Stimulated activated naive CD8-positive, alpha-beta T cell treated with anti-CD3 and anti-CD28 coated beads, Interleukin-15, Interleukin-2, amounts not matched to agents 100 ng/mL and 50 ng/mL, for 24 hours (primary cell): ENCODE data around the gene SPDYC.
"Not testable (repeated sequence)": the region's sequence is repeated elsewhere in the genome, so short reads cannot be mapped to it uniquely, and the experiment has no call there.

Experiments used
- H3K27ac Mint-ChIP-seq: one replicate; pipeline ENCODE4 v1.8.0; 2021; ENCODE audit warnings: mild to moderate bottlenecking, mixed read lengths
- H3K27me3 Mint-ChIP-seq: one replicate; pipeline ENCODE4 v1.8.0; 2021; ENCODE audit warnings: mixed read lengths
- H3K36me3 Mint-ChIP-seq: one replicate; pipeline ENCODE4 v1.8.0; 2021; ENCODE audit warnings: low read depth, mixed read lengths
- H3K4me1 Mint-ChIP-seq: one replicate; pipeline ENCODE4 v1.8.0; 2021; ENCODE audit warnings: low read depth, mixed read lengths
- H3K4me3 Mint-ChIP-seq: one replicate; pipeline ENCODE4 v1.8.0; 2021; ENCODE audit warnings: mild to moderate bottlenecking, mixed read lengths
- H3K9me3 Mint-ChIP-seq: one replicate; pipeline ENCODE4 v1.8.0; 2021; ENCODE audit warnings: mixed read lengths

SPDYC gene

DNA sequence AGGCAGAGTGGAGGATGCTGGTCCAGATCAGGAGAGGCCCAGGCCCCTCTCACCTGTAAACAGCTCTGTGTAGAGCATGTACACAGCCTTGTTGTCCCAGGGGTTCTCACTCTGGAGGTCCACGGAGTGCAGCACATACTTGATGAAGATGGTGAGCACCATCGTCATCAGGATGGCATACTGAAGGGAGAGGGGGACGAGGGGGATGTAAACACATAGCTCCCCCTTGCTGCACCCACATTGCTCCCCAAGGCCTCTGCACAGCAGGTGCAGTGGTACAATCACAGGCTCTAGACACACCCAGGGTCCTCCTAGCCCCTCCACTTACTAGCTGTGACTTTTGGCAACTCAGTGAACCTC lies 38.6 kb upstream of the SPDYC start:
- Mint-ChIP-seq H3K27me3 (no peaks in the 10 kb centered on the region), H3K36me3 (peaks cover 19% of the 10 kb centered on the region), H3K4me1 (peaks cover 49% of the 10 kb centered on the region), H3K27ac (no peak overlapping the region), H3K4me3 (no peak overlapping the region), H3K9me3 (no peaks in the 10 kb centered on the region)

DNA sequence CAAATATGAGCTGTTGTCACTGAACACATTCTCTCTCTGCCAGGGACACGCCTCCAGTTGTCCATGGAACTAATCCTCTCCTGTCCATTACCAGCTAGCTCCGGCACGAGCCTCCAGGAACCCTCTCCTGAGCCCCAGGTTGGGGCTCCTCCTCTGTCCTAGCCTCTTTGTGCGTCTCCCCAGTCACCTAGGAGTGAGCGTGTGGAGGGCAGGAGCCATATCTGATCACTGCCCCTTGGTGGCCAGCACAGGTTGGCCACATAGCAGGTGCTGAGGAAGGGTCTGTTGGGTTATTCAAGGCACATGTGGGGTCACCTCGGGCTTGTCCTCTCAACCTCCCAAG lies 38.2 kb upstream of the SPDYC start:
- no peak overlapping the region for H3K27ac Mint-ChIP-seq
- no peak overlapping the region for H3K4me3 Mint-ChIP-seq
- H3K27me3 Mint-ChIP-seq, result no peaks in the 10 kb centered on the region
- H3K9me3 Mint-ChIP-seq, result no peaks in the 10 kb centered on the region
- peaks cover 53% of the 10 kb centered on the region for H3K4me1 Mint-ChIP-seq
- H3K36me3 Mint-ChIP-seq, result peaks cover 14% of the 10 kb centered on the region

DNA sequence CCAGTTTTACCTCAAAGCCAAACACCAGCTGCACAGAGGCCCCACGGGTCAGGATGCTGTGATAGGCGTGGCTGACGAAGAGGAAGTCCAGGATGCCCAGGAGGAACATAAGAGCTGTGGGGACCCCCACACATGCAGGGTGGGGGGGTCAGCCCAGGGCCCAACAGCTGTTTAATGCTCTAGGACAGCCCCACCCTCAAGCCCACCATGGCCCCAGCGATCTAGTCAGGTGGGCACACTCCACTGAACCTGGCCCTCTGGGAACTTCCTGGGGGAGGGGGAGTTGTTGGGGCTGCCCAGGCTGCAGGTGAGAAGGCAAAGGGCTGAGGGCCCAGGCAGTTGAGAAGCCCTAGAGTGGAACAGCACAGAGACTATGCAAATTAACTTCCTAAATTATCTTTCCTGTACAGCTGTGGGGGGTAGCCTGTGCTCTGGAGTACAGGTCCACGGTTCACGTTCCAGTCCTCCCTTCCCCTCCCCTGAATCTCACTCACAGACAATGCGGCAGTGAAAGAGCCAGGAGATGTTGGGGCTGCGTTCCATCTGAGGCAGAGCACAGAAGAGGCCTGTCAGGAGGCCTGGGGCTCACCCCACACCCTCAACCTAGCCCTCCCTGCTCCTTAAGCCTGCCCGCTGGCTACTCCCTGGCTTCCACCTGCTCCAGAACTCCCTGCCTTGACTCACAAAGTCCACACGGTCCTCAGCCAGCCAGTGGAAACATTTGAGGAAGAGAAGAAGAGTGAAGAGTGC lies 37.6 kb upstream of the SPDYC start:
- Mint-ChIP-seq H3K4me1 (peaks cover 54% of the 10 kb centered on the region), H3K36me3 (peaks cover 9% of the 10 kb centered on the region), H3K27me3 (no peaks in the 10 kb centered on the region), H3K27ac (peak overlapping the region; percentile 100), H3K9me3 (no peaks in the 10 kb centered on the region), H3K4me3 (peak overlapping the region; percentile 99)

DNA sequence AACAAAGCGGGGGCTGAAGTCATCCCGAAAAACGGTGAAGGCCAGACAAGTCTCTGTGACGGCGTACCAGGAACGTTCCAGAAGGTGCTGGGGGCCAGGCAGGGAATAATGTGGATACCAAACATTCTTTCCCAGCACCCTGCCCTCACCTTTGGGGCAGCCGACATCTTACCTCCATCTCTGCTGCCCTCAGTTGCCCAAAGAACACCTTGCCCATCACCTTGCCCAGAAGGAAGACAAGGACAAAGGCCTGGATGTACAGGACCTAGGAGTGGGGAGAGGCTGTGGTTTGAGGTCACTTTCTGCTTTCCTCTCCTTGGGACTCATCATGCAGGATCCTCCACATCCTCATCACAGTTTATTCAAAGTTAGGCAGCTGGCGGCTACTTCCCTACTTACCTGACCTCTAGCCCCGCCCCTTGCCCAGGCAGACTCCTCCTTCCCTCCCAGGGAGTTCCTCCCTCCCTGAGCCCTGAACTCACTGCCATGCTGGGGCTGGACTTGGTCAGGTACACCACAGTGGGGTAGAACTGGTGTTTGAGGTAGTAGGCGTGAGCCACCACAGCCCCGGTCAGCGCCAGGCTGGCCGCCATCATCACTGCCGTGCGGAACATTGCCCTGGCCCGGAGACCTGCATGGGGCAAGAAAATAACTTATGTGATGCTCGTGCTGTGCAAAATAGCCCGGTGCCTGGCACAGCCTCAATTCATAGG lies 36.9 kb upstream of the SPDYC start:
- H3K9me3 Mint-ChIP-seq, result no peaks in the 10 kb centered on the region
- no peaks in the 10 kb centered on the region for H3K27me3 Mint-ChIP-seq
- H3K4me3 Mint-ChIP-seq, result peak overlapping the region; percentile 99
- H3K27ac Mint-ChIP-seq, result peak overlapping the region; percentile 100
- H3K4me1 Mint-ChIP-seq, result peaks cover 54% of the 10 kb centered on the region
- H3K36me3 Mint-ChIP-seq, result peaks cover 7% of the 10 kb centered on the region

DNA sequence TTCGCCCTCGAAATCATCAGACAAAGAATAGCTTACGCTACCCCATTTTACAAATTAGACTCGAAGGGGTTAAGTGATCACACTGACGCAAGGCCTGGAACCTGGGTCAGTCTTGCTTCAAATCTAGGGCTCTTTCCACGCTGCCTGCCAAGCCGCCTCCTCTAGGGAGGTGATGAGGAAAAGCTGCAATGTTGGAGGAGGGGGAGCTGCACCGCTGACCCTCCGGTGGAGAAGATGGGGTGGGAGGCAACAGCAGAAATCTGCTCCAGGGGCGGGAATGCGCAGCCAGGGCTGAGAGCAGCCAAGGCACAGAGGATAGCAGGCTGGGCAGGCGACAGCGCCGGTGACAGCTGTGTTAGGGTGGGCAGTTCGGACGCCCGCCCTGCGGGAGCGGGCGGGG lies 36.3 kb upstream of the SPDYC start:
- Mint-ChIP-seq H3K9me3 (no peaks in the 10 kb centered on the region), H3K27ac (peak overlapping the region; percentile 100), H3K27me3 (no peaks in the 10 kb centered on the region), H3K36me3 (peaks cover 7% of the 10 kb centered on the region), H3K4me1 (peaks cover 54% of the 10 kb centered on the region), H3K4me3 (peak overlapping the region; percentile 99)

DNA sequence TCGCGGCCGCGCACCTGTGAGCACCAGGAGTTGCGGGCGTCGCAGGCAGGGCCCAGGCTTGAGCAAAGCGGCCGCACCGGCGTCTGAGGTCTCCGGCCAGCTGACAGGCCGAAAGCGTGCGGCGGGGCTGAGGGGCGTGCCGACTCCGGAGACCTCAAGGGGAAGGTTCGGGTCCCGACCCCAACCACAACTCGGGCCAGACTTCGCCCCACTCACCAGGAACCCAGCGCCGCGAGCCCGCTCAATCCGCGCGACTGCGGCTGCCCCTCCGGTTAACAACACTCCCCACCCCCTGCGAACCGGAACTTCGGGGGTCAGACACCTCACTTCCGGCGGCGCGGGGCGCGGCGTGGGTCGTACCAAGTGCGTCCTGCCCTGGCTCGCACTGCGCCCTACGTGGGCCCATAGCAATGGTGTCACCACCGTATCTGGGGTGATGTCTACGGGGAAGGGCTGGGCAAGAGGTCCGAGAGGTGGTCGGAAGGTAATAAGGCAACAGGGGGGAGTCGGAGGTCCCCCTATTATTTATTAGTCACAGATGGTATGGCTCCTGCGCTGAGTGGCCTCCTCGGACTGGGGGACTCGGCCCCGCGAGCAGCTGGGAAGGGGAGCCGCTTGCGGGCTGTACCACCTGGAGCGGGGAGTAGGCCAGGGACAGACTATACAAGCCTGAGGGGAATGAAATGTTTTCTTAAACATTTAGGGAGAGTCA lies 35.6 kb upstream of the SPDYC start, which contains the start of gene SYVN1:
TSS of gene SYVN1 (minus strand) at position 280 of the 712 bp plus-strand sequence. CDS start 918 bp downstream, outside the sequence.
- H3K9me3 Mint-ChIP-seq, result no peaks in the 10 kb centered on the region
- H3K4me3 Mint-ChIP-seq, result peak within 1 kb of the TSS; percentile 99
- H3K4me1 Mint-ChIP-seq, result peaks cover 54% of the 10 kb centered on the region
- peaks cover 7% of the 10 kb centered on the region for H3K36me3 Mint-ChIP-seq
- H3K27ac Mint-ChIP-seq, result peak within 1 kb of the TSS; percentile 100
- no peaks in the 10 kb centered on the region for H3K27me3 Mint-ChIP-seq

DNA sequence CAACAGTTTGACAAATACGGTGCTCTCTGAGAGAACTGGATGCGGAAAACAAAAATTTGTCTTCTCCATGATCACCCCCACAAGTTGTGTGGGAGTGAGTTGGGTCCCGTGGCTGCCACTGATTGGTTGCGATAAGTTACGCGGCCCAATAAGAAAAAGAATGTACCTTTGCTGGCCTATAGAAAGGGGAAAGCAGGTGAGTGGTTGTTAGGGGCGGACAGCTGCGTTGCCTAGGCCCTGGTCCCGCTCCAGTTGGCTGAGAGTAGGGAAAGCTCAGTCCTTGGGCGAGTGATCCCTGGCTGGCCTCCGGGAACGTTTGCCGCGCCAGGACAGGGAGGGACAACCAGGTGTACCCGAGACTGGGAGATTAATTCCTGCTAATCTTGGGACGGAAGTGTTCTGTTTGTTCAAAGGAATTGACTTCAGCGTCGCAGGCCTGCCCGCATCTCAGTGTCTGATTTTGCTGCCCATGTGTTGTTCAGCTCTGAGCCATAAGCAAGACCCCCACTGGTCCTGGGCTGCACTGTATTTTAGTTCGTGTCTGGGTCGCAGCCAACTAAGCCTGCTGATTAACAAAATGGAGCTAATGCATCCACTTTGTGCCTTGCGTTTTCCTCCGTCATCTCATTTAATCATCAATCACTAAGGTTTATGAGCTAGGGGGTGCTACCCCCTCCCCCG lies 34.9 kb upstream of the SPDYC start:
- no peaks in the 10 kb centered on the region for H3K27me3 Mint-ChIP-seq
- H3K9me3 Mint-ChIP-seq, result no peaks in the 10 kb centered on the region
- peak overlapping the region; percentile 100 for H3K27ac Mint-ChIP-seq
- H3K4me3 Mint-ChIP-seq, result peak overlapping the region; percentile 99
- H3K4me1 Mint-ChIP-seq, result peaks cover 54% of the 10 kb centered on the region
- H3K36me3 Mint-ChIP-seq, result peaks cover 7% of the 10 kb centered on the region

DNA sequence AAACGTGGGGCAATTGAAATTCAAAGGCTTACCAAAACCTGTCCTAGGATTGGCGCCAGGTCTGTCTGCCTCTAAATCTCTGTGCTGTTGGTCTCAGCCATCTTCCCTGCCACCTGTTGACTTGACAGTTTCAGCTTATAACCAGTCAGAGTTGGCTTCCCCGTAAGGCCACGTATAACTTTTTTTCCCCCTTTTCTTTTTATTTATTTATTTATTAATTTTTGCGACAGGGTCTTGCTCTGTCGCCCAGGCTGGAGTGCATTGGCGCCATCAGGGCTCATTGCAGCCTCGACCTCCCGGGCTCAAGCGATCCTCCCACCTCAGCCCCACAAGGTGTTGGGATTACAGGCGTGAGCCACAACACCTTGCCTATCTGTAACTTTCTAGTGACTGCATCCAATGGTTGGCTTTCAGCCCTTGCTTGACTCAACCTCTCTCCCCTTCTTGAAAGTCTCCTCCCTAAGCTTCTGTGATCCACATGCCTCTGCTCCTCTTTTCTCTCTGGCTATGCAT lies 34.3 kb upstream of the SPDYC start:
- Mint-ChIP-seq H3K4me3 (peak overlapping the region; percentile 99), H3K27me3 (no peaks in the 10 kb centered on the region), H3K4me1 (peaks cover 50% of the 10 kb centered on the region), H3K27ac (peak overlapping the region; percentile 100), H3K9me3 (no peaks in the 10 kb centered on the region), H3K36me3 (peaks cover 7% of the 10 kb centered on the region)

DNA sequence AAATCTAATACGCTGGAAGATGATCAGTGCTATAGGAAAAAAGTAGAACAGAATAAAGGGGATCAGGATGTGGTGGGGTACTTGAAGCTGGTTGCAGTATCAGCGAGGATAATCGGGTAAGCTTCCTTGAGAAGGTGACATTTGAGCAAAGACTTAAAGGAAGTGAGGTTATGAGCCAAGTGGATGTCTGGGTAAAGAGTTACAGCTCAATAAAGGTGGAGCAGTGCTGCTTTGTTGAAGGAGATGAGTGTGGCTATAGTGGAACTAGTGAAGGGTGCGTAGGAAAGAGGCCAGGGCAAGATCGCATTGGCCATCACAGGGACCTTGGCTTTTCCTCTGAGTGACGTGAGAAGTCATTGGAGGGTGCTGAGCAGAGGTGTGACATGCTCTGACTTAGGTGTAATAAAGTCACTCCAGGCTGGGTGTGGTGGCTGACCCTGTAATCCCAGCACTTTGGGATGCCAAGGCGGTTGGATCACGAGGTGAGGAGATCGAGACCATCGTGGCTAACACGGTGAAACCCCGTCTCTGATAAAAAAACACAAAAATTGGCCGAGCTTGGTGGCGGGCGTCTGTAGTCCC lies 33.4 kb upstream of the SPDYC start:
- Mint-ChIP-seq H3K4me1 (peaks cover 46% of the 10 kb centered on the region), H3K4me3 (peak overlapping the region; percentile 99)

DNA sequence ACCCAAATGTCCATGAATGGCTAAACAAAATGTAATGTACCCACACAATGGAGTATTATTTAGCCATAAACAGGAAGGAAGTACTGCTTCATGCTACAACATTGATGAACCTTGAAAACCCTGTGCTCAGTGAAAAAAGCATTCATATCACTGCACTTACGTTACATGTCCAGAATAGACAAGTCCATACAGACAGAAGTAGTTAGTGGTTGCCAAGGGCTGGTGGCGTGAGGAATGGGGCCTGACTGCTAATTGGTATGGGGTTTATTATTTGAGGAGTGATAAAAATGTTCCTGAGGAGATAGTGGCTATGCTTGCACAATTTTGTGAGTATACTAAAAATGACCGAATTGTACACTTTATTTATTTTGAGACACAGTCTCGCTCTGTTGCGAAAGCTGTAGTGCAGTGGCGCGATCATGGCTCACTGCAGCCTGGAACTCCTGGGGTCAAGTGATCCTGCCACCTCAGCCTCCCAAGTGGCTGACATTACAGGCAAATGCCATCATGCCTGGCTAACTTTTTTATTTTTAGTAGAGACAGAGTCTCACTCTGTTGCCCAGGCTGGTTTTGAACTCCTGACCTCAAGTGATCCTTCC lies 28.0 kb upstream of the SPDYC start:
- Mint-ChIP-seq H3K27me3 (no peaks in the 10 kb centered on the region), H3K9me3 (no peaks in the 10 kb centered on the region), H3K27ac (no peak overlapping the region), H3K4me3 (no peak overlapping the region), H3K4me1 (peaks cover 5% of the 10 kb centered on the region), H3K36me3 (no peaks in the 10 kb centered on the region)

More for the DNA sequence above, 33.4 kb upstream of the SPDYC start:
- H3K36me3 Mint-ChIP-seq, result no peaks in the 10 kb centered on the region
- peak overlapping the region; percentile 100 for H3K27ac Mint-ChIP-seq
- H3K9me3 Mint-ChIP-seq, result no peaks in the 10 kb centered on the region
- H3K27me3 Mint-ChIP-seq, result no peaks in the 10 kb centered on the region

DNA sequence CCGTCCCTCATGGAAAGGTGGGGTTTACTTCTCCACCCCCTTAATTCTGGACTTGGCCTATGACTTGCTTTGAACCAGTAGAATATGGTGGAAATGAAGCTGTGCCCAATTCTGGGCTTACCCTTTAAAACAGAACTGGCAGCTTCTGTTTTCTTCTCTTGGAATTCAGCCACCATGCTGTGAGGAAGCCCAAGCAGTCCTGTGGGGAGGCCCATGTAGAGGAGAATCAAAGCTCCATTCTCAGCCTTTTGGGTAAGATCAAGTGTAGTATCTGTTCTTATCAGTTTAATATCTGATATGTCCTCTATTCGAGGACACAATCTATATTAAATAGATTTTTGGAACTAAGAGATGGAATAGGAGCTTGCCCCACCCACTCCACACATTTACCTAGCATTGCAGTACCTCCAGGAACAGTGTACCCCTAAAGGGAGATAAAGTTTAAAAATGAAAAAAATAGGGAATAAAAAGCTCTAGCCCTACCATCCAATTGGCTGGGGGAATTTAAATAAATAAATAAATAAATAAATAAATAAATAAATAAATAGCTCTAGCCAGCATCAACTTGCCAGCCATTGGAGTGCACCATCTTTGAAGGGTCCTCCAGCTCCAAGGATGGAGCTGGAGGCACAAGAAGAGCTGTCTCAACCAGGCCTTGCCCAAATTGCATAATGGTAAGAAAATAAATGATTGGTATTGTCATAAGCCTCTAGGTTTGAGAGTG lies 22.5 kb upstream of the SPDYC start:
- no peaks in the 10 kb centered on the region for H3K36me3 Mint-ChIP-seq
- peaks cover 5% of the 10 kb centered on the region for H3K27me3 Mint-ChIP-seq
- H3K27ac Mint-ChIP-seq, result no peak overlapping the region

DNA sequence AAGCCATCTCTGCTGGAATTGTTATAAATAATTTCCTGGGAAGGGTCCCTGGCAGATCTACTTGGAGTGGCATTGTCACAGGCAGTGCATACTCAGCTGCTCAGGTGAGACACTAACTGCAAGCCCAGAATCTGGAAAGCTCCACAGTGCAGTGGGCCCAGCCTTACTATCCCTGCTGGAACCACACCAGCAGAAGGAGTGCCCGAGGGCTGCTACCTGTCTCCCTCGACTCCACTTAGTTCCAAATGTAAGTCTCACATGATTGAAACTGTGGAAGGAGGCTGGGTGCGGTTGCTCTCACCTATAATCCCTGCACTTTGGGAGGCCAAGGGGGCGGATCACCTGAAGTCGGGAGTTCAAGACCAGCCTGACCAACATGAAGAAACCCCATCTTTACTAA lies 21.4 kb upstream of the SPDYC start:
- Mint-ChIP-seq H3K27me3 (peaks cover 5% of the 10 kb centered on the region), H3K9me3 (no peaks in the 10 kb centered on the region), H3K27ac (no peak overlapping the region), H3K36me3 (no peaks in the 10 kb centered on the region), H3K4me3 (no peak overlapping the region), H3K4me1 (peaks cover 16% of the 10 kb centered on the region)

More for the DNA sequence above, 22.5 kb upstream of the SPDYC start:
- no peak overlapping the region for H3K4me3 Mint-ChIP-seq
- no peaks in the 10 kb centered on the region for H3K9me3 Mint-ChIP-seq
- H3K4me1 Mint-ChIP-seq, result peaks cover 16% of the 10 kb centered on the region

DNA sequence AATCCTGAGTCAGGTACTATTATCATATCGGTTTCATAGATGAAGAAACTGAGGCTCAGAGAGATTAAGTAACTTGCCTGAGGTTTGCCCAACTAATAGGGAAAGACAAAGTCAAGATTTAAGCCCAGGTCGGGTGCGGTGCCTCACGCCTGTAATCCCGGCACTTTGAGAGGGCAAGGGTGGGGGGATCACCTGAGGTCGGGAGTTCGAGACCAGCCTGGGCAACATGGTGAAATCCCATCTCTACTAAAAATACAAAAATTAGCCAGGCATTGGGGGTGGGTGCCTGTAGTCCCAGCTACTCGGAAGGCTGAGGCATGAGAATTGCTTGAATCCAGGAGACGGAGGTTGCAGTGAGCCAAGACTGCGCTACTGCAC lies 19.9 kb upstream of the SPDYC start:
- H3K27ac Mint-ChIP-seq, H3K9me3 Mint-ChIP-seq, H3K4me3 Mint-ChIP-seq, H3K27me3 Mint-ChIP-seq, H3K36me3 Mint-ChIP-seq: not testable (repeated sequence)
- peaks cover 16% of the 10 kb centered on the region for H3K4me1 Mint-ChIP-seq
